MG63 (cell line): Measurements from ENCODE around the gene RAB10. TPM values are rescaled to one million over a fixed set of nuclear protein-coding genes. Genes with fewer than 3 reads are reported as not detected.
"Not testable (repeated sequence)": the region's sequence is repeated elsewhere in the genome, so short reads cannot be mapped to it uniquely, and the experiment has no call there.

Source experiments
- DNase-seq: peaks from one replicate; pipeline ENCODE4 v3.0.0-alpha.2; 2020
- H3K27me3 ChIP-seq: fragments of 250-450 bp; sonication (Bioruptor Pico); 2 replicates; pipeline ENCODE4 v1.5.1; 2020; ENCODE audit warnings: mild to moderate bottlenecking, moderate library complexity
- H3K36me3 ChIP-seq: fragments of 250-450 bp; sonication (Bioruptor Pico); 2 replicates; pipeline ENCODE4 v1.5.1; 2020; ENCODE audit warnings: mild to moderate bottlenecking, moderate library complexity
- H3K4me3 ChIP-seq: fragments of 250-450 bp; sonication (Bioruptor Pico); 2 replicates; pipeline ENCODE4 v1.5.1; 2020; ENCODE audit warnings: mild to moderate bottlenecking, moderate library complexity
- H3K9me3 ChIP-seq: fragments of 250-450 bp; sonication (Bioruptor Pico); 2 replicates; pipeline ENCODE4 v1.5.1; 2020; ENCODE audit warnings: mild to moderate bottlenecking, moderate library complexity
- total RNA-seq: library from RNA; depleted of rRNA; stranded (reverse); fragments of >200 nt; shearing (Covaris generic); gene quantifications from 2 replicates; pipeline ENCODE4 v1.2.3, GENCODE V29; 2014; ENCODE audit warnings: low replicate concordance

The RAB10 gene
- total RNA-seq, 1 experiment from 2014 or later = 102 TPM

DNA sequence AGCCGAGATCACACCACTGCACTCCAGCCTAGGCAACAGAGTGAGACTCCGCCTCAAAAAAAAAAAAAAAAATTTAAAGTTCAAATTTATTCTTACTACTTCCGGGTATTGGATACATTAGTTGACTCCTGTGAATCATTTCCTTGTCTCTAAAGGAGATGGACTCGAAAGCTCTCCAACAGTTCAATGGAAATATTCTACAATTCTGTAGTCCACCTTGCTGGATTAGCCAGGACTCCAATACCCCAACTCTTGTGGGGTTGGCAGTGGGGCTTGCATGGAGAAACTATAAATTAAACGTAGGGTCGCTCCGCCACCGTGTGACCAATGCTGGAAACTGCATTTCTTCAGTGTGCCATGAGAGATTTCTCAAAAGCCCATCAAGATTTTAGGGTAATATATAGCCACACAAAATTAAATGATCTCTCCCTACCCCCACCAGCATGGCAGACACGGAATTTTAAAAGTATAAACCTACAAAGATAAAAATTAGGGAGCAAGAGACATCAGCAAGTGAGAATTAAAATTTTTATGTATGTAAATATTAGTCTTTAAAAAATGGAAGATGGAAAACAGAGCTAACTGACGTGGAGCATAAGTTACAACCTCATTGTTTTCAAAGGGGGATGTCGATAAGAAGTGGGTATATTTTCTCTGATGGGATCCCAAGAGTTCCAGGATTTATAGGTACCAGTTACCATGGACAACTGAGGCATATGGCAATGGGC lies 111.2 kb downstream of the RAB10 start:
- no peak overlapping the region for H3K4me3 ChIP-seq

DNA sequence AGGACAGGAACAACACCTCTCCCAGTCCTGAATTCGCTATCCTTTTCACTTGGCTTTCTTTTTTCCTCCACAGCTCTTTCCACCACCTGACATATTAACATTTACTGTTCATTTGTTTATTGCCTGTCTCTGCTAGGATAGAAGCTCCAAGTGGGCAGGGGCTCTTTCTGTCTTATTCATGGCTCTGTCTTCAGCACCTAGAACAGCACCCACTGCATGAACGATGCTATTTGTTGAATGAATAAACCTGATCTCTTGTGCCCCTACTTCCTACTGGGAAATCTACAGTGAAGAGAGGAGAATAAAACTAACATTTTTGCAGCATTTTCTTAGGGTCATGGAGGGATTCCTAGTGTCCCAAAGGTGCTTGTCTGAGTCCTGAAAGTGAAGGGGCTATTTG lies 114.6 kb downstream of the RAB10 start:
- Histone ChIP-seq H3K27me3 (no peaks in the 10 kb centered on the region), H3K4me3 (no peak overlapping the region), H3K9me3 (no peaks in the 10 kb centered on the region; the same call in 1 of the 2 replicates), H3K36me3 (no peaks in the 10 kb centered on the region)
- DNase-seq = no peak

More for the DNA sequence above, 111.2 kb downstream of the RAB10 start:
- no peaks in the 10 kb centered on the region for H3K9me3 ChIP-seq
- no peaks in the 10 kb centered on the region for H3K27me3 ChIP-seq
- DNase-seq = peak; percentile 34
- no peaks in the 10 kb centered on the region for H3K36me3 ChIP-seq

DNA sequence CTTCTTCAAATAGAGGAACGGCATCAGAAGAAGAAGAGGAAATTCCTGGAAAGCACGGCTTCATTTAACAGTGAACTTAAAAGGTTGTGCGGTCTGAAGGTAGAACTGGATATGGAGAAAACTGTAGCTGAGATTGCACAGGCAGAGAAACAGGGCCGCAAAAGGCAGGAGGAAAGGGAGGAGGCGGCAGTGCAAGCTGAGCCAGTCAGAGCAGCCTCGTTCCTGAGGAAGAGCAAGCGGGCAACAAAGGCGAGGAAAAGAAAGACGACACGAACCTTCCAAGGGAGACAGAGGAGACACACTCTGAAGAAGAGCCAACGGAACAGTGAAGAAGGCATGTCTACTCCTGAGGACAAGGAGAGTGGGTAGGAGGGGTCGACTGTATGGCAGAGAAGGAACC lies 116.4 kb downstream of the RAB10 start:
- no peak for DNase-seq
- Histone ChIP-seq H3K36me3 (no peaks in the 10 kb centered on the region), H3K27me3 (no peaks in the 10 kb centered on the region), H3K9me3 (no peaks in the 10 kb centered on the region; the same call in 1 of the 2 replicates), H3K4me3 (no peak overlapping the region)

DNA sequence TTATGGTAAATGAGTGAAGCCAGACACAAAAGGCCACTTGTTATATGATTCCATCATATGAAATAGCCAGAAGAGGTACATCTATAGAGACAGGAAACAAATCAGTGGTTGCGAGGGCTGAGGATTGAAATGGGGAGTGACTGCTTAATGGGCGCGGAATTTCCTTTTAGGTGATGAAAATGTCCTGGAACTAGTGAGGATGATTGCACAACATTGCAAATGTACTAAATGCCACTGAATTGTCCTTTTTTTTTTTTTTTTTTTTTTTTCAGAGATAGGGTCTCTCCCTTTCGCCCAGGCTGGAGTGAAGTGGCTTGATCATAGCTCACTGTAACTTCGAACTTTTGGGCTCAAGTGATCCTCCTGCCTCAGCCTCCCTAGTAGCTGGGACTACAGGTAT lies 123.7 kb downstream of the RAB10 start:
- Histone ChIP-seq H3K9me3 (no peaks in the 10 kb centered on the region; the same call in 1 of the 2 replicates), H3K27me3 (no peaks in the 10 kb centered on the region), H3K4me3 (no peak overlapping the region), H3K36me3 (no peaks in the 10 kb centered on the region)
- no peak for DNase-seq

DNA sequence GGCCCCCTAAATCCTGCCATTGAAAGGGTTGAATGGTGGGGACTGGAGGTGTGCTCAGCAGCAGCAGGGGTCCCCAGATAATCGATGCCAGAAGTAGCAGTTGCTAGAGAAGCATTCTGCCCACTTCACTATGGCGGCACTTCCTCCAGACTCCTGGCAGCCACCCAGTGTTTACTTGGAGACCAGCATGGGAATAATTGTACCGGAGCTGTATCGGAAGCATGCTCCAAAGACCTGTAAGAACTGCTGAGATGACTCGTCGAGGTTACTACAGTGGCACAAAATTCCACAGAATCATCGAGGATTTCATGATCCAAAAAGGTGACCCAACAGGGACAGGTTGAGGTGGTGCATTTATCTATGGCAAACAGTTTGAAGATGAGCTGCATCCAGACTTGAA lies 128.0 kb downstream of the RAB10 start:
- DNase-seq = no peak
- Histone ChIP-seq H3K9me3 (no peaks in the 10 kb centered on the region), H3K36me3 (no peaks in the 10 kb centered on the region), H3K4me3 (no peak overlapping the region), H3K27me3 (no peaks in the 10 kb centered on the region)

DNA sequence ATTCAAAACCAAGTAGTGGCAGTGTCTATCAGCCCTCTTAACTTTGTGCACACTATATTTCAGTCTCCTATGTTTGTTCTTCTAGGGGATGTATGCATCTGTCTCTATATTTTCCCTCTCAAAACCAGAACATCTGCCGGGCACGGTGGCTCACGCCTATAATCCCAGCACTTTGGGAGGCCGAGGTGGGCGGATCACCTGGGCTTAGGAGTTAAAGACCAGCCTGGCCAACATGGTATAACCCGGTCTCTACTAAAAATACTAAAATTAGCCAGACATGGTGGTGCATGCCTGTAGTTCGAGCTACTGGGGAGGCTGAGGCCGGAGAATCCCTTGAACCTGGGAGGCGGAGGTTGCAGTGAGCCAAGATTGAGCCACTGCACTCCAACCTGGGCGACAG lies 129.1 kb downstream of the RAB10 start:
- Histone ChIP-seq H3K27me3 (no peaks in the 10 kb centered on the region), H3K36me3 (no peaks in the 10 kb centered on the region), H3K9me3 (no peaks in the 10 kb centered on the region), H3K4me3 (no peak overlapping the region)
- DNase-seq = no peak

DNA sequence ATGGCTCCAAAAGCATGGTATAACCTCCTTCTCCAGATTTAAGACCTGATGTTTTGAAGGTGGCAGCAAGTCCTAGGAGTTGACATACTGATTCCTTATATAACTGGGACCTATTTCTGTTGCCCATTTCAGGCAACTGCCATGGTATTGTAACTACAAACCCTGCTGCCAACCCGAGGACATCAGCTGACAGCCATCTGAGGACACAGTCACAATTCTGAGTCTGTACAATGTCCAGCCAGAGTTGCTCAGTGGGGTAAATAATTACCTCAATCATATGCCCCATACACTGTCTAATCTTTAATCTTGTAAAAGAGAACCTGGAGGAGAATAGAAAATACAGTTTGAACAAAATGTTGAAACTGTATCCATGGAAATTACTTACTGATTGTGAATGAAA lies 130.3 kb downstream of the RAB10 start:
- H3K36me3 ChIP-seq = no peaks in the 10 kb centered on the region
- DNase-seq = no peak
- no peak overlapping the region for H3K4me3 ChIP-seq
- no peaks in the 10 kb centered on the region for H3K27me3 ChIP-seq
- H3K9me3 ChIP-seq = no peaks in the 10 kb centered on the region

DNA sequence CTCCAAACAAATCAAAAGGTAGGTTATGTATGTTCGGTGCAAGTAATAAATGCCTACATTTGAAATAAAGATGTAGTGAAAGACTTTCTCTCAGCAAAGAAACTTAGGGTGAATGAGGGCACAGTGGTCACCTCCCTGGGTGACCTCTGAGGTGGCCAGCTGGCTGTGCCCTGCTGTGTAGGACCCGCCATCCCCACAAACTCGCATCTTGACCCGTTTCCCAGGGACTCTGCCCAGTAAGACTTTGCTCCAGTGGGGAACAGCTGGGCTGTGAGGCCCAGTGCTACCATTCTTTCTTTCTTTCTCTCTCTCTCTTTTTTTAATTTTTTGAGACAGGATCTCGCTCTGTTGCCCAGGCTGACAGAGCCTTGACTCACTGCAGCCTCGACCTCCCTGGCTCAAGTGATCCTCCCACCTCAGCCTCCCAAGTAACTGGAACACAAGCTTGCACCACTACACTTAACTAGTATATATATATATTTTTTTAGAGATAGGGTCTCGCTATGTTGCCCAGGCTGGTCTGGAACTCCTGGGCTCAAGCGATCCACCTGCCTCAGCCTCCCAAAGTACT lies 130.8 kb downstream of the RAB10 start:
- Histone ChIP-seq H3K36me3 (no peaks in the 10 kb centered on the region), H3K9me3 (no peaks in the 10 kb centered on the region), H3K4me3 (no peak overlapping the region), H3K27me3 (no peaks in the 10 kb centered on the region)
- DNase-seq = no peak

DNA sequence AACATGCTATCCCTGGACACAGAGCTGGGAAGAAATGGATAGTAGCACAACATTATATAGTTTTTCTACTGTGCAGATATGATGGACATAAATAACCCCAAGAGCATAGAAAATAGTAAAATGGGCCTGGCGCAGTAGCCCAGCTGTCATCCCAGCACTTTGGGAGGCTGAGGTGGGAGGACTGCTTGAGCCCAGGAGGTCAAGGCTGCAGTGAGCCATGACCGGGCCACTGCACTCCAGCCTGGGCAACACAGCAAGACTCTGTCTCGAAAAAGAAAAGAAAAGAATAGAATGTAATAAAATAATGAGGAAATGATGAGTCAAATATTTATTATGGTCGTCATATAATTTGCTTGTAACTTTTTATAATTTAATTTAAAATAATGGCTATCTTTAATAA lies 131.5 kb downstream of the RAB10 start:
- Histone ChIP-seq H3K36me3 (no peaks in the 10 kb centered on the region), H3K9me3 (no peaks in the 10 kb centered on the region), H3K27me3 (no peaks in the 10 kb centered on the region), H3K4me3 (no peak overlapping the region)
- no peak for DNase-seq

DNA sequence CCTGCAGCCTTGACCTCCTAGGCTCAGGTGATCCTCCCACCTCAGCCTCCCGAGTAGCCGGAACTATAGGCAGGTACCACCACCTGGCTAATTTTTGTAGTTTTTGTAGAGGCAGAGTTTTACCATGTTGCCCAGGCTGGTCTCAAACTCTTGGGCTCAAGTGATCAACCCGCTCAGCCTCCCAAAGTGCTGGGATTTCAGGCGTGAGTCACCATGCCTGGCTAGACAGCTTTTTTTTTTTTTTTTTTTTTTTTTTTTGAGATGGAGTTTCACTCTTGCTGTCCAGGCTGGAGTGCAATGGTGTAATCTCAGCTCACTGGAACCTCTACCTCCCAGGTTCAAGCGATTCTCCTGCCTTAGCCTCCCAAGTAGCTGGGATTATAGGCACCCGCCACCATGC lies 132.7 kb downstream of the RAB10 start:
- H3K4me3 ChIP-seq, H3K27me3 ChIP-seq, H3K36me3 ChIP-seq, H3K9me3 ChIP-seq, DNase-seq: not testable (repeated sequence)

DNA sequence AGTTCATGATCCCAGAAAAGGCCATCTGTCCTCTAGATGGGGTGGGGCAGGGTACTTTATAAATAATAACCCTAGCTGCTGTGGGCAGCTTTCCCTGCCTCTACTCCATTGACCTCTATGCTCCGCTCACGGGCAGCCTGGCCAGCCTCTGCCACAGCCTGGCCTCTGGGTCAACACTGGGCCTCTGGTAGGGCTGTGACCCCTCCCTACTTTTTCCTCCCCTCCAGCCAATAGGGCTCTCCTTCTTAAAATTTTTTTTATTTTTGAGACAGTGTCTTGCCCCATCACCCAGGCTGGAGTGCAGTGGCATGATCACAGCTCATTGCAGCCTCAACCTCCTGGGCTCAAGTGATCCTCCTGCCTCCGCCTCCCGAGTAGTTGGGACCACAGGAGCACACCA lies 134.9 kb downstream of the RAB10 start:
- Histone ChIP-seq H3K4me3 (no peak overlapping the region), H3K36me3 (no peaks in the 10 kb centered on the region)

DNA sequence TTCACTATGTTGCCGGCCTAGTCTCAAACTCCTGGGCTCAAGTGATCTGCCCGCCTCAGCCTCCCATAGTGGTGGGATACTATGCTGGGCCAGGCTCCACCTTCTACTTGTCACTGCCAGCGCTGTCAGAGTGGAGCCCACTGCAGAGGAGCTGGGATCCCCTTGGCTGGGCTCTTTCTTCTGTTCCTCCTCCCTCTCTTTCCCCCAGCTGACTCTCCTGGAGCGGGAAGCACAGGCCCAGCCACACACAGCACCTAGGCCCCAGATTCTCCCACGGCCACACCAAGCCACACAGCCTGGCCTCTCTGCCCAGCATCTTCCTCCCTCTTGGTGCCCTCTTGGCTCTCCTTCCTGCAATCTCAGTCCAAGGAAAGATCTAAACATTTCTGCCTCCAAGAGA lies 135.3 kb downstream of the RAB10 start:
- H3K36me3 ChIP-seq = no peaks in the 10 kb centered on the region
- H3K4me3 ChIP-seq = no peak overlapping the region
- no peaks in the 10 kb centered on the region for H3K9me3 ChIP-seq
- no peak for DNase-seq
- H3K27me3 ChIP-seq = no peaks in the 10 kb centered on the region

More for the DNA sequence above, 134.9 kb downstream of the RAB10 start:
- Histone ChIP-seq H3K27me3 (no peaks in the 10 kb centered on the region), H3K9me3 (no peaks in the 10 kb centered on the region)
- DNase-seq = no peak

DNA sequence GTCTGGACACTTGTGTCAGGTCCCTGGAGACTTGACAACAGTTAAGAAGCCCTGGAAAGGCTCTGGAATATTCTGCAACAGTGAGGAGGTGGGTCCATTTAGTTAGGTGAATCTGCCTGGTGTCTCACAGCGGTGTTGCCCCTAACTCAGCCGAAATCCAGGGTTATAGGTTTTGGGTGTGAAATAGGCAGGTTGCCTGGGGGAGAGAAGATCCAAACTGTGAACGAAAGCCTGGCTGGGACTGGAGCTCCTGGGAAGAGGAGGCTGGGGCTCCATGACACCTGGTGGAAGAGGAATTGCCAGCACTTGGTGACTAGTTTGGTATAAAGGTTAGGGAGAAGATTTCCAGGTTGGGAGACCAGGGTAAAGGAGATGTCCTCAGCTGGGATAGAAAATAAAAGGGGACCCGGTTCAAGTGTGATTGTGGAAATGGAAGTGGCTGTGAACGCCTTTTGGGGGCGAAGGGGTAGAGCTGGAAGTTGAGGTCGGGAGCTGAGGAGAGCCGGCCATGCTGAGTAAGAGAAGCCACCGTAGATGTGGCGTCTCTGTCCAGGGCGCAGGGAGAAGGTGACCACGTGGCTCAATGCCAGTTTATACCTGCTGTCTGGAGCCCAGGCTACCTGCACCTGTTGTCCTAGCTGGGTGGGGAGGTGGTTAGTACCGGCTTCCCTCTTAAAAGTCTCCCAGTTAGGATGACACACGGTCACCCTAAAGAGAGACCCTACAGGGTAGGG lies 136.0 kb downstream of the RAB10 start:
- no peaks in the 10 kb centered on the region for H3K9me3 ChIP-seq
- no peaks in the 10 kb centered on the region for H3K36me3 ChIP-seq

DNA sequence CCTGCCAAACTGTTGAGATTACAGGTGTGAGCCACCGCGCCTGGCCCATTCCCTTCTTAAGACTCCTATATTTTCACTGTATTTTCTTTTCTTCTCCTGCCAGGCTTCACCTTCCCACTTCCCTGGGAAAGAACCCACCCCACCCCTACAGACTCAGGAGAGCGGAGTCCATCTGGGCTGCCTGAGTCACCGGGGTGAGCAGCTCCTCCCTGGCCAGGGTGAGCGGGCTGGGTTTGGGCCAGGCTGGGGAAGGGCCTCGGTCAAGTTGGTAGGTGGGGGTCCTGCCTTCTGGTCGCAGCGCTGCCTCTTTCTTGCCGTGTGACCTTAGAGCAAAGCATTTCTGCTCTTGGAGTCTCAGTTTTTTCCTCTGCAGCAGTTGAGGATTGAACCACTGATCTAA lies 136.9 kb downstream of the RAB10 start:
- Histone ChIP-seq H3K27me3 (no peaks in the 10 kb centered on the region), H3K9me3 (no peaks in the 10 kb centered on the region), H3K36me3 (no peaks in the 10 kb centered on the region), H3K4me3 (no peak overlapping the region)
- no peak for DNase-seq

More for the DNA sequence above, 136.0 kb downstream of the RAB10 start:
- no peak for DNase-seq
- no peak overlapping the region for H3K4me3 ChIP-seq
- H3K27me3 ChIP-seq = no peaks in the 10 kb centered on the region

DNA sequence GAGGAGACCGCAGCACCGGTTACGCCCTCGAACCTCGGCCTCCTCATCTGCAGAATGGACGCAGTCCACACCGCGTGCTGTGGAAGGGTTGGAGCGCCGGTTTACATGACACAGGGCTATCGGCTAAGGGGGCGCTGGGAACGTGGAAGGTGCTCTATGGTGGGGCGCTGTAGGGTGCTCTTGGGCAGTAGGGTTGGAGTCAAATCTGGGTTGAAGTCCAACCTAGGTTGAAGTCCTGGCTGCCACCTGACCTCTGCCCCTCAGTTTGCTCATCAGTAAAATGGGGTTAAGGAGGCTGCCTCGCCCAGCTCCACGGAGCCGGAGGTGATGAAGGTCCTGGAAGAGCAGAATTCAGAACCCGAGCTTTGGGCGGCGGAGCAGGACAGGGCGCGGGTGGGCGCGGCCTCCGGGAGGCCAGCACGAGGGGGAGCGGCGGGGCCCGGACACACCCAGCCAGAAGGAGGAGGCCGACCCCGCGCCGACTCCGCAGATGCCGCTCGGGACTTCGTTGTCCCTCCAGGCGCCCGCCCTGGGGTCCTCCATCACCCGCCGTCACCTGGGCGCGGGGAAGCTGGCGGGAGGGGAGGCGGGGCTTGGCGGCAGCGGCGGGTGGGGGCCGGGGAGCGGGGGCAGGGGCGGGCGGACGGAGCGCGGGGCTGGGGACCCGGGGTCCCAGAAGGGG lies 138.4 kb downstream of the RAB10 start:
- H3K4me3 ChIP-seq = no peak overlapping the region
- H3K36me3 ChIP-seq = no peaks in the 10 kb centered on the region
- DNase-seq = no peak
- H3K27me3 ChIP-seq = no peaks in the 10 kb centered on the region
- H3K9me3 ChIP-seq = no peaks in the 10 kb centered on the region

DNA sequence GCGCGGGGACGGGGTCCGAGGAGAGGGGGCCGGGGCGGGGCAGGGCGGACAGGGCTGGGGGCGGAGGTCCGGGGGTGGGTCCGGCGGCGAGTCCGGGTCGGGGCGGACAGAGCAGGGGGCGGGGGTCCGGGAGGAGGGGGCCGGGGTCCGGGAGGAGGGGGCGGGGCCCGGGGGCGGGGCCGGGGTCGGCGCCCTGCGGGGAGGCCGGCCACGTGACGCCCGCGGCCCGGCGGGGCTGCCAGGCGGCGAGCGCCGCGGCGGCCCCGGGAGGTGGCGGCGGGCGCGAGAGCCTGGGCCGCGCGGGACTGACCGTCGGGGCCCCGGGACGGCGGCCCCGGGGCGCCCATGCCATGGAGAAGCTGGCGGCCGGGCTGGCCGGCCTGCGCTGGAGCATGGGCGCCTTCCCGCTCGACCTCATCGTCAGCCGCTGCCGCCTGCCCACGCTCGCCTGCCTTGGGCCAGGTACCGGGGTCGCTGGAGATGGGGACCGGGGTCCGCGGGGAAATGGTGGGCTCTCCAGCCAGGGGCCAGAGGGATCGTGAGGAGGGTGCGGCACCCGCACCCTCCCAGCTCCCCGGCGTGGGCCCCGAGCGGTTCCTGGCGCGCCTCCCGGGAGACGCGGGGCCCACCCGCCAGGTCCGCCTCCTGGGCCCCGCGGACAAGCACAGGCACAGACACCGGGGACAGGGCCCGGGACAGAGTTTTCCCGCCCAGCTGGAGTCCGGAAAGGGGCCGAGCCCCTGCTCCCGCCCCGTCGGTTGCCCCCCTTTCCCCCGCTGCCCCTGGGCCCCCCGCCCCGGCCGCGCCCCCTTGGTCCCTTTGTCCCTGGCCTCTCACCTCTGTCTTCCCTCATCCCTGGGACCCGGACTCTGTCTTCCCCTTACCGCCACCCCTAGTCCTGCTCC lies 139.2 kb downstream of the RAB10 start, which contains the start of gene GAREM2:
TSS of gene GAREM2 (plus strand) at position 218 of the 905 bp plus-strand sequence. CDS start at position 351, 133 bp downstream.
- Histone ChIP-seq H3K36me3 (no peaks in the 10 kb centered on the region), H3K4me3 (peak within 1 kb of the TSS; percentile 40), H3K27me3 (no peaks in the 10 kb centered on the region), H3K9me3 (no peaks in the 10 kb centered on the region)
- DNase-seq = no peak
